C1 segment of cervical spinal cord (tissue), 14 donors: ENCODE data around the gene KCNT1.

ENCODE experiments used
- DNase-seq, 14 donors: peaks; one replicate each; lab custom pipeline; 2025; lab: John Stamatoyannopoulos, UW

KCNT1 gene

DNA sequence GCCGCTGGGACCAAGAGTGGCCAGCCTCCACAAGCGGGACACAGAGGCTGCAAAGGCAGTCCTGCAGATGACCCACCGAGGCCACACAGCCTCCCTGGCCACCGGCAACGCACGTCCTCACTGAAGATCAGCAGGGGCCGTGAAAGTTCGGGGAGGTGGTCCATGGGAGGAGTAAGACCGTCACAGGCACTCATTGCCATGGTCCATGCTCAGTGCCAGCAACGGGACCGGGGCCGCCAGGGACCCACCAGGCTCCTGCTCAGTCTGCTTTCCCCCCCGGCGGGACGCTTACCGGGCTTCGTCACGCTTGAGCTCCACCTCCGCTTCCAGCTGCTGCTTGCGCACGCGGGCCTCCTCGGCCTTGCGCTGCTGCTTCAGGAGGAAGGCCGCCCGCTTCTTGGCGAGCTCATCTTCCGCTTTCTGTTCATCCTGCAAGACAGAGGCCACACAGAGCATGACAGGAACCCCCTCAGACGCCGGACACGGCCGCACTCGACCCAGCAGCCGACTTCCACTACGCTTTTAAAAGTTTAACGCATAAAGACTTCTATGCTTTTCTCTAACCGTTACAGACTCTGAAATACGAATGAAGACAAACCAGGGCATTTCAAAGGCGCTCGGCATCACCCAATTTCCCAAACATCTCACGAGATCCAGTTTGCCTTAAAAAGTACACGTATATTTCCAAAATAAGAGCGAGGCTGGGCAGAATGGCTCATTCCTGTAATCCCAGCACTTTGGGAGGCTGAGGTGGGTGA is 116.9 kb downstream of the KCNT1 start:
- no peak for DNase-seq

DNA sequence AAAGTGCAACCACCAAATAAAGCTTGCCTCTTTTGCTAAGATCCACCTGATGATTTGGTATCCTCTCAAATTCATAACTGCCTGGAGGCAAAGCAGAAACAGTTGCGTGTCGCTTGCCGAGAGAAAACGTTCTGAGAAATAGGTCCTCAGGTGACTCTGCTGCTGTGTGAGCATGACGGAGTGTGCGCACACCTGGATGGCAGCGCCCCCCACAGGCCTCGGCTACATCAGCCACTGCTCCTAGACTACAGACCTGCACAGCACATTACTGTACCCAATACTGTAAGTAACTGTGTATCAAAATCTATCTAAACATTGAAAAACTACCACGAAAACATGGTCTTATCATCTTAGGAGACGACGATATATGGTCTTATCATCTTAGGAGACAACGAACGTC is 117.9 kb downstream of the KCNT1 start:
- no peak for DNase-seq

DNA sequence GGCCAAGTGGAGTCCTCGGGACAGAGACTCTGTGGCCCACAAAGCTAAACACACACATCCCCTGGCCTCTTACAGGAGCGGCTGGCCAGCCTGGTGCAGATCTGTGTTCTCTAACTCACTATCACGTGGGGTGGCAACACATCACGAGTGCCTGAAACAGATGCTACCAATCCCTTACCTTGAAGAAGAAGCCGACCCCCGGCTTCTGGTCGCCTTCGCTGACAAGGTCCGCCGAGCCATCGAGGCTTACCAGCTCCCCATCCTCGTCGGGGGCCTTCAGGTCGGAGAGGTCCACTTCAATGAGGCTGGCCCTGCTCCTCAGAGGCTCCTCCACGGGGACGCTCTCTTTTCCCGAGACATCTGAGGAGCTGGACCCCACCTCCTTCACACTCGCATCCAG is 118.7 kb downstream of the KCNT1 start:
- DNase-seq, result no peak

DNA sequence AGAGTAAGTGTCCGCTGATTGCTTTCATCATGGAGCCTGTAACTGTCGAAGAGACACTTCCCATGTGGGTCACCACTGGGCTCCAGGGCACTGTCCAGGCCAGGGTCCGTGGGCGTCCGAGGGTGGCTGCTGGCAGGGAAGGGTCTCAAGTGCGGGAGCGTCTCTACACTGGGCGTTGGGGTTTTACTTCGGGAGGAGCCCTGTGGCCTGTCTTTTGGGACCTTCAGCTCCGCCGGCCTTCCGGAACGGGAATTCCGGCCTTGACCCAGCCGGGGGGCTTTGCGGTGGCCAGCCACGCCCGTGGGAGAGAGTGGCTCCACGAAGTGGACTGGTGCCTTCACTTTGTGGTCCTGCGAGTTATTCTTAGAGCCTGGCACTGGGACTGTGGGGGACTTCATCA is 119.1 kb downstream of the KCNT1 start:
- no peak for DNase-seq

DNA sequence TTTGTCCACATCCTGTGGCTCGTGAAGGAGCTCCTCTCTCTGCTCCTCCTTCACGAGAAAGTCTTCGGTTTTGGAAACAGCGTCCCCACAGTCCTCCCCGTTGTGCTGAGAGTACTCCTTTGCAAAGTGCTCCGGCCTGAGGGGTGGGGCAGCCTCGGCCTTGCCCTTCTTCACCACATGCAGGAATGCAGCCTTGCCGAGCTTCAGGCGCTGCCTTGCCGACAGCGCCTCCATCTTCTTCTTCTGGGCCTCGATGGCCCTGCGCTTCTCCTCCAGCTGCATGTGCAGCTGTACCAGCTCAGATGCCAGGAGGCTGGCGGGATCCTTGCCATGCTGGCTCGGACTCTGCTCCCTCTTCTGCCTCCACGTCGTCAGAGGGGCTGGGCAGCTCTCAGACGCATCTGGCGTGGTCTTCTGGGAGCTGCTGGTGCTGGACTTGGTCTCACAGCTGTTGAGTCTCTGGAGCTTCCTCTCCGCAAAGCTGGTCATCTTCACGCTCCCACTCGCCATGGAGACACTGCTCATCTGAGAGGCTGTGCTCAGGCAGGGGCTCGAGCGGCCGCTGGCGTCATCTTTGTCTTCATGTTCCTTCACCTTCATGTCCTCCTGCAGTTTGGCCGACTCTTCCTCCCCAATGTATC is 119.9 kb downstream of the KCNT1 start:
- no peak for DNase-seq

DNA sequence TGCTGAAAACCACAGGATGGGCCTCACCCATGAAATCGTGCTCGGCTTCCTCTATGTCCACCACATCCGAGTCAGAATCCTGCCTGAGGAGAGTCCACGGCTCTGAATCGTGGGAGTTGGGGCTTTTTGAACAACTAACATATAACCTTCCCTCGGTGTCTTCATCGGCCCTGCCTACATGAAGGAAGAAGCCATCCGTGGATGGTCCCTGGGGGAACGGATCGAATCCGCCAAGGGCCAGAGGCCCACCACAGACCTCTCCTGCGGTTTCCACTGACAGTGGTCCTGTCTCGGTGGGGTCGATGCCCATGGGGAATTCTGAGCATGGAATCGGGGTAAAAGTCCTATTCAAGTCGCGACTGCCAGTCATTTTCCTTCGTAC is 120.4 kb downstream of the KCNT1 start:
- no peak for DNase-seq

DNA sequence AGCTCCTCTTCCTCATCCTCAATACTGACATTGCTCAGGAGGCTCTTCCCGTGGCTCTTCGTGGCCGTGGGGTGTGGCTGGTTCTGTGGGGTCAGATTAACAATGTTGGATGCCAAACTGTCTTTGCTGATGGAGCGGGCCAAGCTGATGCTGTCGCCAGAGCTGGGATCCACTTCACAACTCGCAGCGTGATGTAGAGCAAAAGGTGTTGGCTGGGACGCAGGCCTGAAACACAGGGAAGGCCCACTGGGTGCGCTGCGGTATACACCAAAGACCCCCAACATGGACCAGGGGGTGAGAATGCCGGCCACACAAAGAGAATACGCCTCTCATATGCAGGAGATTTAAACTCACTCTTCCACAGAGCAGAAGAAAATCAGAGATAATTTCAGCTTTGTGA is 121.1 kb downstream of the KCNT1 start:
- no peak for DNase-seq

DNA sequence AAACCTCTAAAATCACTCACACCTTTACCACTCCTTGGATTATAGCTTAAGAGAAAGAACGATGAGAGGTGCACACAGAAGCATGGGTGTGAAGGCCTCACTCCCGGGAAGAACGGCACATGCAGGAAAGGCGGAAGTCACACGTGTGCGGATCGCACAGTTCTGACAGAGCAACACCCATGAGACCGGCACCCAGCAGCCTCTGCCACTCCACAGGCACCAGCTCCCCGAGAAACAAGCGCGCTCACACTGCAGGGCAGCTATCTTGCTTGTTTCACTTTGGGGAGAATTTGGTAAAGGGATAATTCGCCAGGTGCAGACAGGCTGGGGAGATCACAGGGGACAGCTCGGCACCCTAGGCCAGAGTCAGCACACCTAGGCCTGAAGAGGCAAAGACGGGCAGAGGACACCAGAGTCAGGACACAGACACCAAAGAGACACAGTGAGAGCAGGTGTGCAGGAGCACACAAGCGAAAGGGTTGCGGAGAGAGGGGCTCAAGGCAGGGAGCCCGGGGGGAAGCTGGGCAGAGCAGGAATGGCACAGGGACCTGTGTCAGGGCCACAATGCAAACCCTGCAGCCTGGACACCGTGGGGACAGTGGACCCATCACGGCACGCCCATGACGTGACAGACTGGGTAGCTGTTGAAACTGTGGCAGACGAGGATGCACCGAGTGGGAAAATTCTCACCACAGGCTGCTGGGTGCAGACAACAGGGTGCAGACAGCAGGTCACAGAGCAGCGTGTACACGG is 123.6 kb downstream of the KCNT1 start:
- DNase-seq, result no peak

DNA sequence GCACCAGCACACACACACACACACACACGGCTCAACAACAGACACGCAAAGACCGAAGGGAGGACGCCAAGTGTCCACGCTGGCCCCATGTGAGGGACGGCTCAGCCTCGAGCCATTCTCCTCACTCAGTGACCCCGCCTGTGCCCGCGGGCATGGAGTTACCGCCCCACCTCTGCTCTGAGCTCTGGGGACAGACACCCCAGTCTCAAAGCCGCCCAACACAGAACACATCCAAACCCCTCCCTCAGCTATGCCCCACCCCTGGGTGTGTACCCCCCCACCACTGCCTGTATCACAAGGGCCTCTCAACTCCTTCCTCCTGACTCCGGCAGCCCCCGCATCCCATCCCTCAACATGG is 124.2 kb downstream of the KCNT1 start:
- no peak for DNase-seq

DNA sequence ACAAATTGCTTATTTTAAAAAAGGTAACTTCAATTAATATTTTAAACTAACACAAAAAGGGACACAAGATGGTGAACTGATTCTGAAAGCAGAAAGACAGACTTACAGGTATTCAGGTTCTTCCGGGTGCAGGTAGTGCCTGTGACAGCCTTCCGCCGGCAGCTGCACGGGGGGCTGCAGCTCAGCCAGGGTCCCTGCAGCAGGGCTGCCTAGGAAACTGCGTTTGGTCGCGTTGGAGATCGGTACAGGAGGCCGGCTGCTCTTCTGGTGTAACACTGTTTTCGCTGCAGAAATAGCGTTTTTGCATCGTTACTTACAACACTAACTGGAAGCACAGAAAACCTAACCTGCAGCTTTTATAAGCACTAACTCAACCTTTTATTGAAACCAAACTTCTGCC is 125.3 kb downstream of the KCNT1 start:
- DNase-seq, result no peak

DNA sequence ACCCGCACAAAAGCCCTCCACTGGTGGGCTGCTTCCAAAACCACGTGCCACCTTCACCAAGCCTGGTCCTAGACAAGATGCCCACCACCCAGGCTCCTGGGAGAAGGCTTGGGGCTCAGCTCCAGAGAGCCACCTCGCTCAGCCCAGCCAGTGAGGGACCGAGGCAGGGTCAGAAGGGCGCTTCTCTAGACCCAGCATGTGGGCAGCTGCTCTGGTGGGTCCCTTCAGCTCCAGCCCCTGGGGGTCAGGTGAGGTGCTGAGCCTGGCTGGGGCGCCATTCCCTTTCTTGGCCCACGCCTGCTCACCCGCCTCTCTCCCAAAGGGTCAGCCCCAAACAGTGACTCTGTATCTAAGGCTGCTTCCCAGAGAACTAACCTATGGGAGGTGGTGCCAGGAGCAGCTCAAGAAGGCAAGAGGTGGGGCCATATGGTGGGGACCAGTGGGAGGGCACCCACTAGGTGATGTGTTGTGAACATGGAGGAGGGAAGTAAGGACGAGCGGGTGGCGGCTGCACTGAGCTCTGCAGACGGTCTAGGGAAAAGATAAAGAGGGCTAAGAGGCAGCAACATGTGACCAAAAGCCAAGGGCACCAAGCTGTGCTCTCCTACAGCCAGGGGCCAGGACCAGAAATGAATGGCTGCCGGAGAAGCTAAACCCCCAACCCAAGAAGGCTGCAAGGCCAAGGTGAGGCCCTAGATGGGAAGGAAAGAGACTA is 126.0 kb downstream of the KCNT1 start:
- no peak for DNase-seq

DNA sequence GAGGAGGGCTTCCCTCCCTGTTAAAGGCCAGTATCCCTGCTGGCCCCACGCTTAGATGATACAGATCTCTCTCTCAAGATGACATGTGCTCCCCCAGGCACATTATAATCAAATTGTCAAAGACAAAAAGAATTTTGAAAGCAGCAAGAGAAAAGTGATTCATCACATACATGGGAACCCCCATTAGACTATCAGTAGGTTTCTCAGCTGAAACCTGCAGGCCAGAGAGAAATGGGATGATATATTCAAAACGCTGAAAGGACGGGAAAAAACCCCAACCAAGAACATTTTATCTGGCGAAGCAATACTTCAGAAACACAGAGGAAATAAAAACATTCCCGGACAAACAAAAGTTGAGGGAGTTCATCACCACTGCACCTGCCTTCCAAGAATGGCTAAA is 126.7 kb downstream of the KCNT1 start:
- no peak for DNase-seq

DNA sequence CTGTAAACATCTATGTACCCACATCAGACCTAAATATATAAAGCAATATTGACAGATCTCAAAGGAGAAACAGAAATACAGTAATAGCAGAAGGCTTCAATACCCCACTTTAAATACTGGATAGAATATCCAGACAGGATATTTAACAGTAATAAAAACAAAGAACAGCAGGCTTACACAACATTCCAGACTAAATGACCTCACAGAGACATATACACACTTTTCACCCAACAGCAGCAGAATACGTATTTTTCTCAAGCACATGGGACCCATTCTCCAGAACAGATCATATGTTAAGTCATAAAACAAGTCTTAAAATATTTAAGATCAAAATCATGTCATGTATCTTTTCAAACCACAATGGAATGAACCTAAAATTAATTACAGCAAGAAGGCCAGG is 128.5 kb downstream of the KCNT1 start:
- DNase-seq, result no peak

DNA sequence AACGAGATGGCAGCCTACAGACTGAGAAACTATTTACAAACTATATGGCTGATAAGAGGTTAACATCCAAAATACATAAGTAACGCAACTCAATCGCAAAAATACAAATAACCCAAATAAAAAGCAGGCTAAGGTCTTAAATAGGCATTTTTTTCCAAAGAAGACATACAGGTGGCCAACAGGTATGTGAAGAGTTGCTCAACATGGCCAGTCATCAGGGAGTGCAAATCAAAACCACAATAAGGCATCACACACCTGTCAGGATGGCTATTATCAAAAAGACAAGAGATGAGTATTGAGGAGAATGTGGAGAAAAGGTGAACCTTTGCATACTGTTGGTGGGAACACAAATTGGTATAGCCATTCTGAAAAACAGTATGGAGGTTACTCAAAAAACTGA is 131.9 kb downstream of the KCNT1 start:
- no peak for DNase-seq

DNA sequence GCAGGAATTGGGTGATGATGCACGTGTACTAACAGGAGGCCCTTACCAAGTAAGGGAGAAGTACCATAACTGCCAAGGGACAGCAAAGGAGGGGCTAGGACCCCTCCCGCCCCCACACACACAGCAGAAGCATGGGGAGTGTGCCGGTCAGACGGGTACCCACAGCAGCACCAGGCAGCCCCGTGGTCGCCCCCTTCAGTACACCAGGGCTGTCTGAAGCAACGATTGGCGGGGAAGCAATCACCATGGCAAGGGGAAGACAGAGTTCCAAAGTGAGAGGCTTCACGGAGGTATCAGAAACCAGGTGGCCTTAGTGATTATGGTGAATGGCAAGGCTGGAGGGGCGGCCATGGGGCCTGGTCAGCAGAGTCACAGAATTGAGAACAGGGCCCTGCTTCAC is 133.1 kb downstream of the KCNT1 start:
- no peak for DNase-seq

DNA sequence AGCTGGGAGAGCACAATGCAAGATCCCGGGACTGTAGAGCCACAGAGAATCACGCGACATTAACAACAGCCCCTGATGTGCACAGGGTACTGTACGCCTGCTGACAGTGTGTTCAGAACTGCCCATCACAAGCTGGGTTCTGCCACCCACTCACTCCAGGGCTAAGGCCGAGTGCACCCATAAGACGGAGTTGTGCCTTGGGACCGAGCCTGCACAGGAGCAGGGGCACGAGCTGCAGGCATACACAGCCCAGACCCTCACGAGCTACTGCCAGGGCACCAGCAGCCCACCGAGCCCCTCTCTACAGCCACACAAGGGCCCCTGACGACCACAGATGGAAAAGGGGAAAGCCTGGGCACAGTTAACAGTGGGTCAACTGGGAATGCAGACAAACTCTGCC is 137.5 kb downstream of the KCNT1 start:
- no peak for DNase-seq

DNA sequence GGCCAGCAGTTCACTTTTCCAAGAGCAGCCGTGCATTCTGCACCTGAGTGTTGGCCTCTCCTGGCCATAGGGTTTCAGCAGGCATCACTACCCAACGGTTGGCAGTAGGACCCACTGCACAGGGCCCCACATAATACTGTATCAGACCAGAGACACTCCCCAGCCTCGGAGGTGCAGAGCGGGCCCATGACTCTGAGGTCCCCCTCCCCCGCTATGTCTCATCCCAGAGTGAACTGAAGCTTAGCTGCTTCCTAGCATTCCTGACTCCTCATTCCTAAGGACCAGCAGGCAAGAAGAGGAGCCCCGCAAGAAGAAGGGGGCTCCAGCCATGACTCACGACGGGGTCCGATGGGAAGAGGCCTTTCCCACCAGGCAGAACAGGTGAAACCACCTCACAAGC is 138.1 kb downstream of the KCNT1 start:
- no peak for DNase-seq

DNA sequence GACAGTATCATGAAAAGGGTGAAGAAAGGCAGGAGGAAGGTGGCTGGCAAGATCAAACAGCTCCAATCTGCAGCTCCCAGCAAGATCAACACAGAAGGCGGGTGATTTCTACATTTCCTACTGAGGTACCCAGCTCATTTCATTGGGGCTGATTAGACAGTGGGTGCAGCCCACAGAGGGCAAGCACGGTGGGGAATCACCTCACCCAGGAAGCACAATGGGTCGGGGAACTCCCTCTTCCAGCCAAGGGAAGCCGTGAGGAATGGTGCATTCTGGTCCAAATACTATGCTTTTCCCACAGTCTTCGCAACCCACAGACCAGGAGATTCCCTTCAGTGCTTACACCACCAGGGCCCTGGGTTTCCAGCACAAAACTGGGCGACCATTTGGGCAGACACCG is 138.6 kb downstream of the KCNT1 start:
- no peak for DNase-seq
